ENCODE data around the gene SPACA6. TPM values are rescaled to one million over a fixed set of nuclear protein-coding genes. Genes with fewer than 3 reads are reported as not detected.

Gene SPACA6
- total RNA-seq, 1 experiment from 2014 or later, result 13.3 TPM

GRCh38 chr19:51697169-51697776 is 4.1 kb downstream of the SPACA6 start:
- Mint-ChIP-seq H3K4me1 (peaks cover 28% of the 10 kb centered on the region), H3K36me3 (peaks cover 20% of the 10 kb centered on the region), H3K4me3 (no peak overlapping the region), H3K27ac (no peak overlapping the region), H3K27me3 (ENCODE audit: low read depth) (no peaks in the 10 kb centered on the region; the same call in 1 of the 2 replicates), H3K9me3 (no peaks in the 10 kb centered on the region)
- CTCF ChIA-PET, result interaction anchor here (1.0 kb wide), 1 partner anchor 9 kb away, joined by 3 read pairs; no protein-coding TSS in a partner anchor
- no peak for DNase-seq (ENCODE audit: low spot score)
- POLR2A ChIA-PET, result no interaction called here
- no peak for ATAC-seq
- TF ChIP-seq ZNF425 (CRISPR knock-in tag; conservative IDR thresholded peaks at IDR 0.05) (no peak), ELF4 (CRISPR knock-in tag; IDR thresholded peaks at IDR 0.05; ENCODE audit: low read depth) (no peak), FOXP1 (CRISPR knock-in tag; IDR thresholded peaks at IDR 0.05; ENCODE audit: borderline replicate concordance) (no peak), AFF4 (CRISPR knock-in tag; IDR thresholded peaks at IDR 0.05; ENCODE audit: borderline replicate concordance) (no peak), NFYB (CRISPR knock-in tag; conservative IDR thresholded peaks at IDR 0.05; ENCODE audit: low read depth) (no peak), RORB (CRISPR knock-in tag; IDR thresholded peaks at IDR 0.05) (no peak), PRRX2 (CRISPR knock-in tag; IDR thresholded peaks at IDR 0.05) (no peak), TEAD4 (CRISPR knock-in tag; IDR thresholded peaks at IDR 0.05) (no peak), USF1 (CRISPR knock-in tag; IDR thresholded peaks at IDR 0.05) (no peak), E2F1 (CRISPR knock-in tag; IDR thresholded peaks at IDR 0.05) (no peak), ZNF281 (CRISPR knock-in tag; IDR thresholded peaks at IDR 0.05) (no peak), SMAD3 (CRISPR knock-in tag; IDR thresholded peaks at IDR 0.05; ENCODE audit: borderline replicate concordance) (no peak), FOXK1 (CRISPR knock-in tag; IDR thresholded peaks at IDR 0.05) (no peak), ERG (CRISPR knock-in tag; IDR thresholded peaks at IDR 0.05) (no peak), USF2 (CRISPR knock-in tag; IDR thresholded peaks at IDR 0.05) (no peak), ARID4B (CRISPR knock-in tag; IDR thresholded peaks at IDR 0.05; ENCODE audit: borderline replicate concordance) (no peak), ZNF416 (CRISPR knock-in tag; IDR thresholded peaks at IDR 0.05) (no peak), CREB1 (CRISPR knock-in tag; IDR thresholded peaks at IDR 0.05) (no peak), ESRRA (CRISPR knock-in tag; IDR thresholded peaks at IDR 0.05; ENCODE audit: borderline replicate concordance) (no peak)

Measured in WTC11 (cell line).